GM18517 (cell line): ENCODE measurements around the gene ZMYM5.
A peak's percentile ranks its signal among the peaks of the same experiment; 100 is the strongest.
"Not testable (repeated sequence)": the region's sequence is repeated elsewhere in the genome, so short reads cannot be mapped to it uniquely, and the experiment has no call there.

Source experiments
- ATAC-seq: cut with Tn5 transposase; IDR thresholded peaks from one replicate; pipeline ENCODE4 v1.9.1; 2021; ENCODE audit warnings: mild to moderate bottlenecking, moderate library complexity; ENCODE audit not compliant: unreplicated experiment

Gene ZMYM5

DNA sequence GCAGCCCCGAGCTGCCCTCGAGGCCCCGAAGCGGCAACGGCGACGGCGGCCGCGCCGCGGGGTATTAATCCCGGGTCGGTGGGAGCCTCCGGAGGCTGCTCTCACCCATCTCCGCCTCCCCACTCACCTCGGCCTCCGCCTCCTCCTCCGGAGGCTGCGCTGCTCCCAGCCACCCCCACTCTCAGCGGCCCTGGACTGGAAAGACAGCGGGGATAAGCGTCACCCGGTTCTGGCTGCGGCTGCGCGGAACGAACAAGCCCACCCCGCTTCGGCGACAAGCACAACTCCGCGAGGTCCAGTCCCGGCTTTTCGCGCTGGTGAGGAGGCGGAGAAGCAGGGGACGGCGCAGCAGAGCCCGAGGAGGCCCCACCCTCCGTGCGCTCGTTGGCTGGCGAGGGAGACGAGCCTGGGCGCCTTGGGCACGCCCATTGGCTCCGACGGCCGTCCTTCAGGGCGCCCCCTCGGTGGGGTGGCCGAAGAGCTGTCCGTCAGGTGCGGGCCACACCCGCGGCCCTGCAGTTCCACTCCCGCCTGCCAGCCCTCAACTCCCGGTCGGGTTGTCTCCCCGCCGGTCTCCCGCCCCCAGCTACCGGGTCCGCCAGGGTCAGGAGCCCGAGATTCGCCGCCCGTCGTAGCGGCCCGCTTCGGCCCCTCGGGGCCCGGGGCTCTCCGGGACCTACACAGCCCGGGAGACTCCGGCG is at the start of gene ZMYM5:
ZMYM5 (minus strand) TSS at position 327 of the 701 bp plus-strand sequence. CDS start 11,469 bp downstream, outside the sequence.
- peak; percentile 77 for ATAC-seq

GRCh38 chr13:19910336-19911072 is 47.1 kb upstream of the ZMYM5 start:
- no peak for ATAC-seq

DNA sequence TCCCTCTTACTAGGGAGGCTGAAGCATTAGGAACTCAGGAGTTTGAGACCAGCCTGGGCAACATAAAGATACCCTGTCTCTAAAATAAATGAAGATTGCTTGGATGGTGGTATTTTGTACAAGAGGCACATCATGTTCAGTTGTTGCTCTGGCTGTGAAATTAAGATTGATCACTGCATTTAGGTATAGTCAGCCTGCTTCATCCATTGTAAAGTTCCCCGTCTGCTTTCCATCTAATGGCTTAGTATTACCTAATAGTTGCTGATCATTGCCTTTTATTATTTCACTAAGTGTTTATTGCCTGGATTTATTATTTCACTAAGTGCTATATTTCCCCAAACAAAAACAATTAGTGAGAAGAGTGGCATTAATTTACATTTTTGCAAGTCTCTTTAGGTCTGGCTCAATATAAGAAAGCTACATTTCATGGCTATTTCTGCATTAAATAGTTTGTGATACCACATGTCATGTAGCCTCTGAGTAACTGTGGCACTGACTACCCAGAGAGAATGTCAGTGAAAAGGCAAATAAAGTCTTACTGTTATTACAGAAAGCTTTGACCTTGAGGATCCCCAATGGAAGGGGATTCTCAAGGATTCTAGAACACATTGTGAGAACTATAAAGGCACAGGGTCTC is 45.0 kb upstream of the ZMYM5 start:
- no peak for ATAC-seq

DNA sequence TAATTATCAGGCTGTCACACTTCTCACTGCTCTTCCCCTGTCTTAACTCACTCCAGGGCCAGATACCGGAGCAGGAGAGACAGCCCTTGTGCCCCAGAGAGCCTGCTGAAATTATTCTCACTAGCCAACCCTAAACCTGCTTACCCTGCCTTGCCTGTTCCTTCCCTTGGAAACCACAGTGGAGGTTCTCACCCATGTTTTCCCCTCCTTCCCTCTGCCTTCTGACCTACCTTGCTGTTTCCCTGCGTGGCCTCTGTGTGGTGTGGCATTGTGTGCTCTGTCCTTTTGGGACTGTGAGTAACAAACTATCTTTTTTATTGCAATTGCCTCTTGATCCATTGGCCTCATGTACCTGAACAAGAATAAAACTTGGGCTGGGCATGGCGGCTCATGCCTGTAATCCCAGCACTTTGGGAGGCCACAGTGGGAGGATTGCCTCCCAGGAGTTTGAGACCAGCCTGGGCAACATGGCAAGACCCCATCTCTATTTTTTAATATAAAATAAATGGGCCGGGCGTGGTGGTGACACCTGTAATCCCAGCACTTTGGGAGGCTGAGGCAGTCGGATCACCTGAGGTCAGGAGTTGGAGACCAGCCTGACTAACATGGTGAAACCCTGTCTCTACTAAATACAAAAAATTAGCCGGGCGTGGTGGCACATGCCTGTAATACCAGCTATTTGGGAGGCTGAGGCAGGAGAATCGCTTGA is 42.2 kb upstream of the ZMYM5 start:
- not testable (repeated sequence) for ATAC-seq

- ATAC-seq, result no peak
Observed at GRCh38 chr13:19890030-19890429, 26.6 kb upstream of the ZMYM5 start.

DNA sequence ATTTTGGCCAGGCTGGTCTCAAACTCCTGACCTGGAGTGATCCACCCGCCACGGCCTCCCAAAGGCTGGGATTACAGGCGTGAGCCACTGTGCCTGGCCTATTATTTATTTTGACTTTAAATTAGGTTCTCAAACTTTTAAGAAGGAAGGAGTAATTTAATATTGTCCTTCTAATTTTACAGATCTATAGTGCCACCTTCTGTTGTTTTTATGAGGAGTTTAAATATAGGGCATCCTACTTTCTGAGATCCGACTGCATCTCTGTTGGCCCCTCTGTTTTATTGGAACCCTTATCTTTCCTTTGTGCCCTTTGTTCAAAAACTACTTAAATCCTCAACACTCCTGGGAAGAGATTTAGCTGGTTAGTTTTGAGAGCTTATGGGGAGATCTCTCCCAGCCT is 25.4 kb upstream of the ZMYM5 start:
- ATAC-seq, result no peak

- no peak for ATAC-seq
Observed at GRCh38 chr13:19882231-19882630, 18.8 kb upstream of the ZMYM5 start.

- no peak for ATAC-seq
Observed at GRCh38 chr13:19881641-19882040, 18.2 kb upstream of the ZMYM5 start.

DNA sequence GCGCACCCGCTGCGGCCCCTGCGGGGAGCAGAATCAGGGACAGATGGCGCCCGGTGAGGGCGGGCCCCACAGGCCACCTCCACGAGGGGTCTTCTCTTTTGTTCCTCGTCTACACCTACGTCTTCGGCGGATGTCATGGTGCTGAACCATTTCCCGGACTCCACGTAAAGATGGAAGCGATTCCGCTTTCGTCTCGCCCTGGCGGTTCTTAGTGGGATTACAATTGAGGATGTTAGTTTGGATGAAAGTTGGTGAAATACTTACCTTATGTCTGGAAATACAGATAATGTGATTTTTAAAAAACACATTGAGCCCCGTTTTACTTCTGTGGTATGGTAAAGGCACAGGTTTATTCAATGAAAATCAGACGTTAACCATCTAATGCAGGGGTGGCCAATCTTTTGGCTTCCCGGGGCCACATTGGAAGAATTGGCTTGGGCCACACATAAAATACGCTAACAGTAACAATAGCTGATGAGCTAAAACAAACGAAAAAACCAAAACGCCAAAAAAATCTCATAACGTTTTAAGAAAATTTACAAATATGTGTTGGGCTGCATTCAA is 1.4 kb upstream of the ZMYM5 start:
- peak; percentile 8 for ATAC-seq

GRCh38 chr13:19864024-19864745 is 736 bp upstream of the ZMYM5 start:
- peak; percentile 29 for ATAC-seq

- peak; percentile 7 for ATAC-seq
Observed at GRCh38 chr13:19862481-19863313, 752 bp downstream of the ZMYM5 start.

DNA sequence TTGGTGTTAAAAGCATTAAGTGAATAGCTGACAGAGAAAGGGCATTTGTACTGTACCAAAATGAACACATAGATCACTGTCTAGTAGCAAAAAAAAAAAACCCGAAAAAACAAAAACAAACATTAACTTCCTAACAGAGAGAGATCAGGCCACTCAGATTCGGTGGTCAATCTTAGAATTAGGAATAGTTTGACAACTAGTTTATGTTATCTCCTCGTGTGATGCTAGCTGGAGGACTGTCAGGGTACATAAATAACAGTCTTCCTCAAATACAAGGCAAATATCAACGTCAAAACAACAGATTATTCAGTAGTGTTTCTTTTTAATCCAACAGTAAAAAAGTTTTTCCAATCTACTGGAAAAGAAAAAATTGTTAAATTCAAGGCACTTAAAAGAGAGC is 1.7 kb downstream of the ZMYM5 start:
- ATAC-seq, result no peak

DNA sequence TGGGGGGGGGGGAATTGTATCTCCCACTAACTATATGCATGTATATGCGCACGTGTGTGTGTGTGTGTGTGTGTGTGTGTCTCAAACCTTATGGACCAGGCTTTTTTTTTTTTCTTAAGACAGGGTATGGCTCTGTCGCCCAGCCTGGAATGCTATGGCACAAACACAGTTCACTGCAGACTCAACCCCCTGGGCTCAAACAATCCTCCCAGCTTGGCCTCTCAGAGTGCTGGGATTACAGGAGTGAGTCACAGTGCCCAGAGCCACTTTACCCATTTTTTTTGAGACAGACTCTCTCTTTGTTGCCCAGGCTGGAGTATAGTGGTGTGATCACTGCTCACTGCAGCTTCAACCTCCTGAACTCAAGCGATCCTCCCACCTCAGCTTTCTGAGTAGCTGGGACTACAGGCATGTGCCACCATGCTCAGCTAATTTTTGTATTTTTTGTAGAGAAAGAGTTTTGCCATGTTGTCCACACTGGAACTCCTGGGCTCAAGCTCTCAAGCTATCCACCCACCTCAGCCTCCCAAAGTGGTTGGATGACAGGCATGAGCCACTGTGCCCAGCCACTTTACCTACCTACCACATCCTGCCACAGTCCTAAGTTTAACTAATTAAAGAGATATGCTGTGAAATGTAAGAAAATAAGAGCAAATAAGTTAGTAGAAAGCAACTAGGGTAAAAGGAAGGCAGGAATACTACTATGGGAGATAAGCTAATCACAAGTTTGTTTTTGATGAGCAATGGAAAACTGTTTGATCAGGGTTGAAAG is 2.4 kb downstream of the ZMYM5 start:
- no peak for ATAC-seq

GRCh38 chr13:19857637-19858036 is 5.8 kb downstream of the ZMYM5 start:
- ATAC-seq, result not testable (repeated sequence)

- ATAC-seq, result no peak
Observed at GRCh38 chr13:19852766-19853165, 10.7 kb downstream of the ZMYM5 start.

- ATAC-seq, result no peak
Observed at GRCh38 chr13:19845758-19846157, 17.7 kb downstream of the ZMYM5 start.

DNA sequence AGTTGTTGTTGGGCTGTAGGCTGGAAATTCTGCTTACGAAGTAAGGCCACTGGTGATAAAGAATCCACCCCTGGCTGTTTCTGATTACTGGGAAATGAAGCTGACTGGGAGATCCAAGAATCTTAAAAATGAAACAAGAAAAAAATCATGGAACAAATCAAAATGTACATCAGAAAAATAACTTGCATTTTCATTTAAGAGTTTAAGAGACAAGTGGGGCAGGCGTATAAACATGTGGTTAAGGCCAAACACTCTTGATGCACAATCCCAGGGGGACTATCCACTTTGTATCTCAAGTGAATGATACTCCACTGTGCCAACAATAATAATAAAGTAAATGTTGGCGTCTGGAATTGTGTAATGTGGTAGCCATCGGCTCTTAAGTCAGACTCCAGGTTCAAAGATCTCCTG is 24.6 kb downstream of the ZMYM5 start:
- no peak for ATAC-seq

DNA sequence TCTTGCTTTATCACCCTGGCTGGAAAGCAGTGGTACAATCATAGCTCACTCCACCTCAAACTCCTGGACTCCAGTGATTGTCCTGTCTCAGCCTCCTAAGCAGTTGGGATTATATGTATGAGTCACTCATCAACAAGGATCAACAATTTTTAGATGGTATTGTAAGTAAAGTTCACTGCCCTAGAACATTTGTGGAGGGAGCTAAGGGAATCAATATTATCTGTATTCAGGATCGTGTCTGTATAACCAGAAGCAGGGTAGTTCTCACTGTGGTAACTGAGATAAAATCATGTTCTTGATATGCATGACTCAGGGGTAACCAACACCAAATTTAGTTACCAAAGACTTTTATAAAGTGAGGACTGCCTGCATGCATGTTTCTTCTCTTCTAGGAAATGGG is 27.0 kb downstream of the ZMYM5 start:
- ATAC-seq, result no peak

DNA sequence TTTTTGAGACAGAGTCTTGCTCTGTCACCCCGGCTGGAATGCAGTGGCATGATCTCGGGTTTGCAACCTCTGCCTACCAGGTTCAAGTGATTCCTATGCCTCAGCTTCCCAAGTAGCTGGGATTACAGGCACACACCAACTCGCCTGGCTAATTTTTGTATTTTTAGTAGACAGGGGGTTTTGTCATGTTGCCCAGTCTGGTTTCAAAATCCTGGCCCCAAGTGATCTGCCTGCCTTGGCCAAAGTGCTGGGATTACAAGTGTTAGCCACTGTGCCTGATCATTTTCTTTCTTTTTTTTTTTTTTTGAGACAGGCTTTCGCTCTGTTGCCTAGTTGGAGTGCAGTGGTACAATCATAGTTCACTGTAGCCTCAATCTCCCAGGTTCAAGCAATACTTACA is 28.7 kb downstream of the ZMYM5 start:
- ATAC-seq, result no peak
